Measurements from ENCODE around the gene FAM168A.

The FAM168A gene
- 15.1 to 65.9 (median 38.9) reads per million in 17 experiments for total RNA-seq

- peak; percentile 95 to 98 (median 96) for DNase-seq
Measured at GRCh38 chr11:73597956-73598718, at the start of gene FAM168A. Gene FAM168A (minus strand): TSS chr11:73598112. CDS start chr11:73468474, 129,638 bp downstream.

DNA sequence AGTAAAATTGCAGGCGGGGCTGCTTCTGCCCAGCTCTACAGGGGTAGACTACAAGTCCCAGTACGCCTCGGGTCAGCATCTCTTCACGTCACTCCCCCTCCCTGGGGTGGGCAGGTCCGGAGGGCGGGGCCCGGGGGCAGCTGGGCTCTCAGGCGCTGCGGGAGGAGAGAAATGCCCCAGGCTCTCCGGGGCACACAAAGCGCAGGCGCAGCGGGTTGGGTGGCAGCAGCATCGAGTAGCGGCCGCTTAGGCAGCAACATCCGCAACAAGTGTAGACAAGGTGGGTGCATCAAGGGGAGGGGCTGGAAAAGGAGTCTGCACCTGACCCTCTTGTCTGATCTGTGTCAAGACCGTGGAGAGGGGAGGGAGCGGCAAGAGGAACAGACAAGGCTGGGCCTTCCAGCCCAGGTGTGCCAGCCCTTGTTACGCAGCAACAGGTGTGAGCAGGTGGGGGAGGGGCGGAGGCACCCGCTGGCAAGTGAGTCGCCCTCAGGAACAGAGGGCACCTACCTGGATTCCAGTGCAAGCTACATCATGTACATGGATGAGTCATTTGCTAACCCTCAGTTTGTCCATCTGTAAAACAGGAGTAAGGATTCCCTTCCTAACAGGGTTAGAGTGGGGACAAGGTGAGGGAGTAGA, 49.7 kb upstream of the FAM168A start:
- peak; percentile 83 to 93 (median 90) for DNase-seq

GRCh38 chr11:73645972-73646631, 48.2 kb upstream of the FAM168A start, which contains the start of gene PLEKHB1:
Gene PLEKHB1 (plus strand): TSS chr11:73646581. CDS start chr11:73646609, 28 bp downstream.
- DNase-seq = no peak

- DNase-seq = peak; percentile 54 to 71 (median 58)
Measured at GRCh38 chr11:73645121-73645969, 47.4 kb upstream of the FAM168A start.

DNA sequence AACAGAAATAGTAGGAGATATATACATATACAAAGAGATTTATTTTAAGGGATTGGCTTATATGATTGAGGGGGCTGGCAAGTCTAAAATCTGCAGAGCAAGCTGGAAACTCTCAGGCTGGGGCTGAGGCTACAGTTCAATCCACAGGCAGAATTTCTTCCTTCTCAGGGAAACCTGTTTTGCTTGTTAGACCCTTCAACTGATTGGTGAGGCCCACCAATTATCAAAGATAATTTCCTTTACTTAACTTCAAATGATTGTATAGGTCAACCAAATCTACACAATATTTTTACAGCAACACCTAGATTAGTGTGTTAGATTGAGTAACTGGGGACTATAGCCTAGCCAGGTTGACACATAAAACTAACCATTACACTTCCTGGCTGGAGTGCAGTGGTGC, 43.8 kb upstream of the FAM168A start:
- no peak for DNase-seq

DNA sequence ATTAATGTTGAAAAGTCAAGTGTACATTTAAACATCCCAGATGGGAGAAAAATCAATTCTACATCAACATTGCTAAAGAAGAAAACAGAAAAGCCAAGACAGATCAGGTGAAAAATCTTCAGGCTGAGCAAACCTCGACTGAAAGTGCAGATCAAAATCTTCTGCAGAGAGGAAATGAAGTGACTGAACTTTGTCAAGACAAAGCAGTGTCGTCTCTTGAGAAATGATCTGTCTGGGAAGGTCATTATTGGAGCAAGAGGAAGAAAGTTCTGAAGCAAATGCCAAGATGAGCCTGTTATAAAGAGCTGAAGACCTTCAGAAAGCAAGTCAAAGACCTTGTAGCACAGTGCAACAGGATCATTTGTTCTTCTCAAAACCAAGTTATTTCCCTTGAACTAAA, 42.7 kb upstream of the FAM168A start:
- peak in 3 of 4 experiments; percentile 29 to 58 (median 46) for DNase-seq

GRCh38 chr11:73637012-73637411, 39.1 kb upstream of the FAM168A start:
- no peak for DNase-seq

GRCh38 chr11:73636249-73636648, 38.3 kb upstream of the FAM168A start:
- no peak for DNase-seq

GRCh38 chr11:73635721-73636120, 37.8 kb upstream of the FAM168A start:
- DNase-seq = peak in 2 of 4 experiments; percentile 53 to 57

GRCh38 chr11:73633999-73634398, 36.1 kb upstream of the FAM168A start:
- no peak for DNase-seq

- DNase-seq = no peak
Measured at GRCh38 chr11:73632996-73633395, 35.1 kb upstream of the FAM168A start.

GRCh38 chr11:73629907-73630306, 32.0 kb upstream of the FAM168A start:
- DNase-seq = peak in 2 of 4 experiments; percentile 13 to 21

- DNase-seq = peak; percentile 76 to 87 (median 82)
Measured at GRCh38 chr11:73625696-73626318, 27.9 kb upstream of the FAM168A start.

GRCh38 chr11:73623686-73624085, 25.8 kb upstream of the FAM168A start:
- peak; percentile 74 to 93 (median 88) for DNase-seq

DNA sequence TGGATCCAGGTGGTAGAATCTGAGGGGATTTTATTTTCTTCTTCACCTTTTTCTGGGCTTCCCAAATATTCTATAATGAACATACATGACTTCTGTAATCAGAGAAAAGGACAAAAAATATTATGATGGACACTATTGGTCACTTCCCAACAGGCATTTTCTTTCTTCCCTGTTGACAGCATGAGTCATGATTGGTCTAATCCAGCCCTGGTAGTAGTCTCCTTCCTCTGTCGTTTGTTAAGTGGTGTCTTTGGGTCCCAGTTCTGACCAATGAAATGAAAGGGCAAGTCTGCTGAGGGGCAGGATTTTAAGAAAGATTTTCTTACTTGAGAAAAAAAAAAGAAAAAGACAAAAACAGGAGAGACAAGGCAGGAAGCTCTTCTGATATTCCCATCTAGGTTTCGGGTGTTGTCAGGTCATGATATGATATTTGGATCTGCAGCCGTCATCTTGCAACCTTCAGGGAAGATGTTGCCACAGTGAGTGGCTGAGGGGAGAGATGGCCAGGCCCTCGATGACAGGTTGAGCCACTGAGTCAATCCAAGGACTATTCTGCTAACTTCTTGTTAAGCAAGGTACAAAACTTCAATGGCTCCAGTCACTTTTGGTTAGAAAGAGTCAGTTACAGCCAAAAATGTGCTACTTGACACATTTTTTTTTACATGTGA, 25.1 kb upstream of the FAM168A start:
- peak; percentile 36 to 73 (median 61) for DNase-seq

GRCh38 chr11:73614591-73614990, 16.7 kb upstream of the FAM168A start:
- DNase-seq = no peak

- no peak for DNase-seq
Measured at GRCh38 chr11:73612601-73613140, 14.8 kb upstream of the FAM168A start.

DNA sequence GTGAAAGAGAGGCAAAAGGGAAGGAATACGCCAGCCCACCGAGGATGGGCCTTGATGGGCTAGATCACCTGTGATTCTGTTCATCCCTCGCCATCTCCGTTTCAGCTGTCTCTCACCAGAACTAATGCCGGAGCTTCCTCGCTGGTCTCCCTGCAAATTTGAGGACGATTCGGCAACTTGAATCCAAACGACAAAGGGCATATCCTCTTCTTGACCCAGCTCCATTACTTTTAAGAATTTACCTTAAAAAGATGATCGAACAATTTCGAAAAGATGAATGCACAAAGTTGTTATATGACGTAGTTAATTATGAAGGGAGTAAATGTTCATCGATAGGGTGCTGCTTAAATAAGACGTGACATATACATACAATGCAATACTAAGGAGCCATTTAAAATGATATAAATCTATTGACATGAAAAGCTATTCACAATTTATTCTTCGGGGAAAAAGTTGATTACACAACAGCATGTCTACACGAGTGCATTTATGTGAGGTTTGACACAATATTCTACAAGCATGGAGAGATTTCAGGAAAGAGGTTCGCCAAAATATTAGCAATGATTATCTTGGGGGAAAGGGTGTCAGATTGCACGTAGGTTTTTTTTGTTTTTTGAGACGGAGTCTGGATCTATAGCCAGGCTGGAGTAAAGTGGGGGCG, 937 bp upstream of the FAM168A start:
- no peak for DNase-seq

GRCh38 chr11:73597336-73597955, 466 bp downstream of the FAM168A start:
- DNase-seq = no peak

DNA sequence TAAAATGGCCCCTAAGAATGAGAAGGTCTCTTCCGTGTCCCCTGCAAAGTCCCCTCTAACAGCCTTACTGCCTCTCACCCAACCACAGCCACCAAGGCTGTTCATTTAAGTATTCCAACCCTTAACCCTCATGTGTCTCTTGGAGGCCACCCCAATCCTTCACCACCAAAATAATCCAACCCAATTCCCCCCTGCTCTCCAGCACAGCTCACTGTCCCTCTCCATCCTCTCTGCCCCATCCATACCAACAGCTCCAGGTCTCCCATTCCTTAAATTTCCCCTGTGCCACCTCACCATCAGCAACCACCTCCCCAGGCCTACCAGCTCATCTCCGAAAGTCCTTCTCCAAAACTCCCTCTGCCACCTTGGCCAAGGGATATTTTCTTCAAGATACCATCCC, 1.4 kb downstream of the FAM168A start:
- no peak for DNase-seq

Data from suppressor macrophage (primary cell).